Endodermal cell (in vitro differentiated cells): ENCODE data around the gene ABLIM1. TPM values are rescaled to one million over a fixed set of nuclear protein-coding genes. Genes with fewer than 3 reads are reported as not detected.

Experiments used
- DNase-seq: peaks from one replicate; pipeline ENCODE4 v3.0.0-alpha.2; 2017
- H3K27ac ChIP-seq: 2 replicates; pipeline ENCODE4 v1.5.1; 2013; ENCODE audit warnings: mild to moderate bottlenecking, low read depth, low read length, moderate library complexity
- H3K27me3 ChIP-seq: 2 replicates; pipeline ENCODE4 v1.6.1; 2013; ENCODE audit warnings: mild to moderate bottlenecking, low read length, moderate library complexity; ENCODE audit not compliant: insufficient read depth, control insufficient read depth, poor library complexity, severe bottlenecking
- H3K36me3 ChIP-seq: 2 replicates; pipeline ENCODE4 v1.7.0; 2013; ENCODE audit warnings: mild to moderate bottlenecking, low read length, moderate library complexity; ENCODE audit not compliant: control insufficient read depth, insufficient read depth
- H3K4me1 ChIP-seq: one replicate; pipeline ENCODE4 v1.7.0; 2013; ENCODE audit warnings: low read length; ENCODE audit not compliant: control insufficient read depth, insufficient read depth
- H3K4me3 ChIP-seq: 2 replicates; pipeline ENCODE4 v1.5.1; 2013; ENCODE audit warnings: mild to moderate bottlenecking, low read length, moderate library complexity
- H3K9ac ChIP-seq: 2 replicates; pipeline ENCODE4 v1.6.1; 2013; ENCODE audit warnings: mild to moderate bottlenecking, low read length, moderate library complexity; ENCODE audit not compliant: poor library complexity, severe bottlenecking; ENCODE audit errors: extremely low read depth
- H3K9me3 ChIP-seq: 2 replicates; pipeline ENCODE4 v1.6.1; 2013; ENCODE audit warnings: mild to moderate bottlenecking, low read length, moderate library complexity; ENCODE audit not compliant: control insufficient read depth
- H3K27ac Mint-ChIP-seq: 2 replicates; pipeline ENCODE4 v1.8.0; 2020; ENCODE audit warnings: mixed read lengths
- H3K27me3 Mint-ChIP-seq: 2 replicates; pipeline ENCODE4 v1.8.0; 2021; ENCODE audit warnings: mild to moderate bottlenecking, mixed read lengths; ENCODE audit not compliant: insufficient read depth
- H3K36me3 Mint-ChIP-seq: 2 replicates; pipeline ENCODE4 v1.8.0; 2020; ENCODE audit warnings: low read depth, mixed read lengths
- H3K4me1 Mint-ChIP-seq: 2 replicates; pipeline ENCODE4 v1.8.0; 2020; ENCODE audit warnings: mixed read lengths
- H3K4me3 Mint-ChIP-seq: 2 replicates; pipeline ENCODE4 v1.8.0; 2020; ENCODE audit warnings: mild to moderate bottlenecking, moderate library complexity, mixed read lengths
- H3K9me3 Mint-ChIP-seq: 2 replicates; pipeline ENCODE4 v1.8.0; 2020; ENCODE audit warnings: mild to moderate bottlenecking, mixed read lengths
- WGBS, 2 experiments: methylation state at CpG; one replicate each; pipeline versions ENCODE4 v1.1.5 to v1.1.7; 2013; ENCODE audit warnings: missing lambda C conversion rate in 2 of 2, mixed read lengths in 1 of 2; ENCODE audit not compliant: insufficient coverage in 1 of 2, insufficient read length in 1 of 2; 5-methylcytosine and 5-hydroxymethylcytosine counted together
- total RNA-seq, 2 donors: library from RNA; stranded (reverse); fragmentation: NEBNext Ultra II Directional in 1 of 2; extraction: Animal tissue kit (Norgen Biotek cat#: 25700) in 1 of 2; gene quantifications; 2 replicates in 1 of 2; 3 replicates in 1 of 2; pipeline ENCODE4 v1.2.1, GENCODE V29; 2021
- TF ChIP-seq, protein P1 (sequence below): fragments of 200-600 bp; sonication (generic); conservative IDR thresholded peaks from 2 replicates; pipeline ENCODE4 v1.5.0; 2021; ENCODE audit warnings: antibody characterized with exemption, mild to moderate bottlenecking

ABLIM1 gene
- total RNA-seq, 2 donors from 2014 or later: 39.3 to 49.3 TPM

DNA sequence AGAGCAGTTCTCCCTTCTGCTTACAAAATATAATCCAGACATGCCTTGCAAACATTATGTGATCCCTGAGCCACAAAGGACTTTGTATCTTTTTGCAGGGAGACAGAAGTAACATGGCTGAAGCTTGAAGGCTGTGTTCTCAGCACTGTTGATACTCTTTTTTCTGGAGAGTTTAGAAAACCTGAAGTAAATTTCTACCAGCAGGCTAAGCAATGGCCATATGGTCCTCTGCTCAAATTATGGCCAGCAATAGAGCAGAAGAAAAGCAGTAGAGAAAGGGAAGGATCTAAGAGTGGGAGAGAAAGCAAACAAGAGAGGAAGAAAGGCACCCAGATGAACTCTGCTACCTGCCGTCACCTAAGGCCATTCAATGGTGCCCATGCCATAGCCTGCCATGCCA lies 98.4 kb downstream of the ABLIM1 start:
- Mint-ChIP-seq H3K27me3 (no peaks in the 10 kb centered on the region), H3K9me3 (peaks cover 24% of the 10 kb centered on the region), H3K4me3 (no peak overlapping the region), H3K27ac (no peak overlapping the region), H3K36me3 (peaks cover 4% of the 10 kb centered on the region), H3K4me1 (no peaks in the 10 kb centered on the region)
- Histone ChIP-seq H3K9ac (no peak overlapping the region), H3K4me1 (no peaks in the 10 kb centered on the region), H3K36me3 (no peaks in the 10 kb centered on the region), H3K9me3 (peaks cover 11% of the 10 kb centered on the region), H3K27me3 (no peaks in the 10 kb centered on the region), H3K4me3 (no peak overlapping the region), H3K27ac (no peak overlapping the region)
- DNase-seq: no peak
- TF ChIP-seq, protein P1, sequence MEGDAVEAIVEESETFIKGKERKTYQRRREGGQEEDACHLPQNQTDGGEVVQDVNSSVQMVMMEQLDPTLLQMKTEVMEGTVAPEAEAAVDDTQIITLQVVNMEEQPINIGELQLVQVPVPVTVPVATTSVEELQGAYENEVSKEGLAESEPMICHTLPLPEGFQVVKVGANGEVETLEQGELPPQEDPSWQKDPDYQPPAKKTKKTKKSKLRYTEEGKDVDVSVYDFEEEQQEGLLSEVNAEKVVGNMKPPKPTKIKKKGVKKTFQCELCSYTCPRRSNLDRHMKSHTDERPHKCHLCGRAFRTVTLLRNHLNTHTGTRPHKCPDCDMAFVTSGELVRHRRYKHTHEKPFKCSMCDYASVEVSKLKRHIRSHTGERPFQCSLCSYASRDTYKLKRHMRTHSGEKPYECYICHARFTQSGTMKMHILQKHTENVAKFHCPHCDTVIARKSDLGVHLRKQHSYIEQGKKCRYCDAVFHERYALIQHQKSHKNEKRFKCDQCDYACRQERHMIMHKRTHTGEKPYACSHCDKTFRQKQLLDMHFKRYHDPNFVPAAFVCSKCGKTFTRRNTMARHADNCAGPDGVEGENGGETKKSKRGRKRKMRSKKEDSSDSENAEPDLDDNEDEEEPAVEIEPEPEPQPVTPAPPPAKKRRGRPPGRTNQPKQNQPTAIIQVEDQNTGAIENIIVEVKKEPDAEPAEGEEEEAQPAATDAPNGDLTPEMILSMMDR: no peak
- 100% methylated on average over 1 of the region's 1 CpG for WGBS, 2 experiments

DNA sequence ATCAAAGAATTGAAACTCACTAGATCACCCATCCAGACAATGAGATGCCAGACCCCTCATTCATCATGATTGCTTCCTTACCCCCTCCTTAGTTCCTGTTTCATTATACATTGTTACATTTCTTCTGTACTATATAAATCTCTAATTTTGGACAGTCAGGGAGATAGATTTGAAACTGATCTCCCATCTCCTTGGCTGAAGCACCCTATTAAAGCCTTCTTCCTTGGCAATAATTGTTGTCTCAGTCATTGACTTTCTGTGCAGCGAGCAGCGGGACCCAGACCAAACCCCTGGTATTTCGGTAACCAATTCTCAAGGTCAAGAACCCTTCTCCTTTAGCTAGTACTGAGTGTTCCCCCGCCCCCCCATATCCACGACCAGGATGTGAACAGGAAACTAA lies 100.2 kb downstream of the ABLIM1 start:
- H3K9me3 ChIP-seq: peaks cover 11% of the 10 kb centered on the region
- Mint-ChIP-seq H3K4me1 (no peaks in the 10 kb centered on the region), H3K27ac (no peak overlapping the region), H3K27me3 (no peaks in the 10 kb centered on the region), H3K4me3 (no peak overlapping the region), H3K36me3 (peaks cover 4% of the 10 kb centered on the region), H3K9me3 (peaks cover 24% of the 10 kb centered on the region)
- no peak overlapping the region for H3K9ac ChIP-seq
- H3K27me3 ChIP-seq: no peaks in the 10 kb centered on the region
- no peaks in the 10 kb centered on the region for H3K4me1 ChIP-seq
- no peak for DNase-seq
- no peaks in the 10 kb centered on the region for H3K36me3 ChIP-seq
- no peak overlapping the region for H3K27ac ChIP-seq
- TF ChIP-seq, protein P1: no peak
- WGBS, 2 experiments: 93 to 100% methylated on average over 3 to 5 of the region's 5 CpGs
- no peak overlapping the region for H3K4me3 ChIP-seq

DNA sequence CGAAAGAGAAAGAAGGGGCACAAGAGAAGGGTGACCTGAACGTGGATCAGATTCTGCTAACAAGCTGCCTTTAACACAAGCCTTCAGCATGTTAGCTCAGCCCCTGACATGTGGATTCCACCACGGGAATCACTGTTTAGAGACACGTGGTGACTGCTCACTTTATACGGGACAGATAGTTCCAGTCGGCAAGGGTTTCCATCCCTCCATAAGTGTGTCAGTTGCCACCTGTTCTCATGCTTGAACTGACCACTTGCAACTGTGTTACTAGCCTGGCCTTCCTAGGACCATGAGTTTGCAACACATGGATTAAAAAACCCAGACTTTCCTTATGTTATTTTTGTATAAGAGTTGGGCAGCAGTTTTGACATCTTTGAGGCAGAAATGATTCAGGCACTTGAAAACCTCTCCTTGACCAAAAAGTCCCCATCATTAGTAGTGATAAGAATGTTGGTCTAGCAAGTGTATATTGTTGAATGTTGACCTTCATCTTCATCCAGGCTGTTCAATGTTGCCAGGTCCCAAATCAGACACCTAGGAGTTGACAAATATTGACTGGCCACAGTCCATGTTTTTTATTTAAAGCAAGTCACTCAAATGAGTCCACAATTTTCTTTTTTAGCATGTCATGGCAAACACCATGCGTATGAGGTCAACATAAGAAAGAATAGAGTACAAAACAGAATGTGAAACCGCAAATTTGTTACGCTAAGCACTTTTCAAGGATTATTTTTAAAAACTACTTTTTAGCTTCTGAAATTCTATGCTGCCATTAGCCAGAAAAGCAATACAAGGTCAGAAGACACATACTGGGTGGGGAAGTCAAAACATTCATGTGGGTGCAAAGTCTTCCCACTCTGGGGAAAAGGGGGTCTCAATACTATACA lies 101.6 kb downstream of the ABLIM1 start:
- Histone ChIP-seq H3K4me1 (peaks cover 5% of the 10 kb centered on the region), H3K9ac (no peak overlapping the region), H3K27me3 (no peaks in the 10 kb centered on the region), H3K4me3 (no peak overlapping the region), H3K27ac (no peak overlapping the region), H3K36me3 (no peaks in the 10 kb centered on the region), H3K9me3 (peaks cover 11% of the 10 kb centered on the region)
- H3K4me3 Mint-ChIP-seq: no peak overlapping the region
- H3K4me1 Mint-ChIP-seq: no peaks in the 10 kb centered on the region
- TF ChIP-seq, protein P1: no peak
- H3K36me3 Mint-ChIP-seq: peaks cover 4% of the 10 kb centered on the region
- no peaks in the 10 kb centered on the region for H3K27me3 Mint-ChIP-seq
- no peak overlapping the region for H3K27ac Mint-ChIP-seq
- H3K9me3 Mint-ChIP-seq: peaks cover 24% of the 10 kb centered on the region
- DNase-seq: no peak
- WGBS, 2 experiments: 91 to 94% methylated on average over 9 of the region's 9 CpGs
